Mesendoderm (in vitro differentiated cells): Measurements from ENCODE around the gene MYL6.
A peak's percentile ranks its signal among the peaks of the same experiment; 100 is the strongest.

Experiments
- DNase-seq: peaks from one replicate; pipeline ENCODE4 v3.0.0; 2013
- H2AK5ac ChIP-seq: 2 replicates; pipeline ENCODE4 v1.6.1; 2013; ENCODE audit warnings: low read length, inconsistent platforms
- H2BK120ac ChIP-seq: 2 replicates; pipeline ENCODE4 v1.6.1; 2013; ENCODE audit warnings: low read depth, mild to moderate bottlenecking, low read length, moderate library complexity, mixed read lengths
- H2BK15ac ChIP-seq: replicated peaks from 2 replicates; pipeline ENCODE4 v1.6.1; 2013; ENCODE audit warnings: low read depth, mild to moderate bottlenecking, moderate library complexity
- H2BK5ac ChIP-seq: 2 replicates; pipeline ENCODE4 v1.6.1; 2013; ENCODE audit warnings: low read length, inconsistent platforms
- H3K18ac ChIP-seq: 2 replicates; pipeline ENCODE4 v1.6.1; 2013; ENCODE audit warnings: mild to moderate bottlenecking, low read length, mixed read lengths
- H3K23ac ChIP-seq: one replicate; pipeline ENCODE4 v1.6.1; 2013; ENCODE audit warnings: low read length
- H3K27ac ChIP-seq: 2 replicates; pipeline ENCODE4 v1.5.1; 2013; ENCODE audit warnings: low read depth, mild to moderate bottlenecking, inconsistent platforms, low read length, moderate library complexity
- H3K27me3 ChIP-seq: 2 replicates; pipeline ENCODE4 v1.6.1; 2013; ENCODE audit warnings: low read length, control low read depth, mild to moderate bottlenecking, inconsistent platforms; ENCODE audit not compliant: insufficient read depth, poor library complexity
- H3K36me3 ChIP-seq: 2 replicates; pipeline ENCODE4 v1.6.1; 2013; ENCODE audit warnings: low read length, inconsistent platforms; ENCODE audit not compliant: control insufficient read depth, insufficient read depth
- H3K4ac ChIP-seq: one replicate; pipeline ENCODE4 v1.6.1; 2013; ENCODE audit warnings: low read depth, mild to moderate bottlenecking, low read length, moderate library complexity
- H3K4me1 ChIP-seq: 2 replicates; pipeline ENCODE4 v1.6.1; 2013; ENCODE audit warnings: low read depth, low read length, inconsistent platforms; ENCODE audit not compliant: control insufficient read depth
- H3K4me2 ChIP-seq: 2 replicates; pipeline ENCODE4 v1.6.1; 2013; ENCODE audit warnings: low read length
- H3K4me3 ChIP-seq: 2 replicates; pipeline ENCODE4 v1.5.1; 2013; ENCODE audit warnings: mild to moderate bottlenecking, low read length
- H3K56ac ChIP-seq: one replicate; pipeline ENCODE4 v1.6.1; 2013; ENCODE audit warnings: low read length
- H3K79me1 ChIP-seq: 2 replicates; pipeline ENCODE4 v1.6.1; 2013; ENCODE audit warnings: low read length, inconsistent platforms
- H3K79me2 ChIP-seq: 2 replicates; pipeline ENCODE4 v1.6.1; 2013; ENCODE audit warnings: mild to moderate bottlenecking, low read length; ENCODE audit not compliant: control insufficient read depth, insufficient read depth
- H3K9ac ChIP-seq: 2 replicates; pipeline ENCODE4 v1.6.1; 2013; ENCODE audit warnings: low read length, inconsistent platforms
- H4K5ac ChIP-seq: one replicate; pipeline ENCODE4 v1.6.1; 2013; ENCODE audit warnings: low read length
- H4K8ac ChIP-seq: one replicate; pipeline ENCODE4 v1.6.1; 2013; ENCODE audit warnings: low read depth, mild to moderate bottlenecking, control low read depth, low read length, moderate library complexity
- WGBS: extraction: QIAGEN DNeasy Blood & Tissue Kit; methylation state at CpG from one replicate; pipeline ENCODE4 v1.1.7; 2013; ENCODE audit warnings: low lambda C conversion rate, missing lambda C conversion rate; ENCODE audit not compliant: insufficient coverage; ENCODE audit errors: extremely low coverage; 5-methylcytosine and 5-hydroxymethylcytosine counted together

The MYL6 gene

GRCh38 chr12:56188778-56189098 lies 30.6 kb downstream of the MYL6 start:
- no CpG with 5 or more reads among the region's 17 CpGs for WGBS
- H3K4ac ChIP-seq = peak overlapping the region; percentile 60
- peak overlapping the region; percentile 78 for H3K4me2 ChIP-seq
- H2BK15ac ChIP-seq = no peak overlapping the region
- peak overlapping the region; percentile 78 for H3K9ac ChIP-seq
- peaks cover 5% of the 10 kb centered on the region for H3K4me1 ChIP-seq
- H3K4me3 ChIP-seq = peak overlapping the region; percentile 95
- no peak overlapping the region for H4K5ac ChIP-seq
- H3K79me2 ChIP-seq = peaks cover 26% of the 10 kb centered on the region
- peak overlapping the region; percentile 97 for H3K18ac ChIP-seq
- H3K79me1 ChIP-seq = peaks cover 8% of the 10 kb centered on the region
- H3K27ac ChIP-seq = peak overlapping the region; percentile 78
- H2BK120ac ChIP-seq = no peak overlapping the region
- peaks cover 7% of the 10 kb centered on the region for H3K36me3 ChIP-seq
- peak; percentile 42 for DNase-seq
- H3K56ac ChIP-seq = peak overlapping the region; percentile 94
- no peak overlapping the region for H4K8ac ChIP-seq
- no peaks in the 10 kb centered on the region for H3K27me3 ChIP-seq
- peak overlapping the region; percentile 32 for H2BK5ac ChIP-seq
- peak overlapping the region; percentile 75 for H3K23ac ChIP-seq
- no peak overlapping the region for H2AK5ac ChIP-seq

GRCh38 chr12:56189099-56189917 lies 31.1 kb downstream of the MYL6 start, which contains the start of gene SMARCC2:
Gene SMARCC2 (minus strand): TSS chr12:56189483. CDS start chr12:56189461, 22 bp downstream.
- peaks cover 26% of the 10 kb centered on the region for H3K79me2 ChIP-seq
- peak; percentile 95 for DNase-seq
- H3K27ac ChIP-seq = peak within 1 kb of the TSS; percentile 95
- peak within 1 kb of the TSS; percentile 16 for H4K8ac ChIP-seq
- H3K23ac ChIP-seq = peak within 1 kb of the TSS; percentile 75
- peak within 1 kb of the TSS; percentile 97 for H3K56ac ChIP-seq
- no CpG with 5 or more reads among the region's 93 CpGs for WGBS
- no peaks in the 10 kb centered on the region for H3K27me3 ChIP-seq
- H2BK120ac ChIP-seq = peak within 1 kb of the TSS; percentile 23
- peak within 1 kb of the TSS; percentile 76 for H2BK5ac ChIP-seq
- peaks cover 8% of the 10 kb centered on the region for H3K79me1 ChIP-seq
- peak within 1 kb of the TSS; percentile 98 for H3K9ac ChIP-seq
- H2AK5ac ChIP-seq = no peak within 1 kb of the TSS
- H3K4me2 ChIP-seq = peak within 1 kb of the TSS; percentile 91
- peak within 1 kb of the TSS; percentile 97 for H3K4me3 ChIP-seq
- H3K36me3 ChIP-seq = peaks cover 4% of the 10 kb centered on the region
- H3K4ac ChIP-seq = peak within 1 kb of the TSS; percentile 60
- H2BK15ac ChIP-seq = no peak within 1 kb of the TSS
- H4K5ac ChIP-seq = no peak within 1 kb of the TSS
- H3K4me1 ChIP-seq = peaks cover 5% of the 10 kb centered on the region
- peak within 1 kb of the TSS; percentile 97 for H3K18ac ChIP-seq

GRCh38 chr12:56189918-56190694 lies 31.9 kb downstream of the MYL6 start:
- peak overlapping the region; percentile 23 for H2BK120ac ChIP-seq
- H3K79me1 ChIP-seq = peaks cover 8% of the 10 kb centered on the region
- no peak overlapping the region for H2AK5ac ChIP-seq
- no peak overlapping the region for H2BK15ac ChIP-seq
- H3K27me3 ChIP-seq = no peaks in the 10 kb centered on the region
- H3K23ac ChIP-seq = no peak overlapping the region
- H3K18ac ChIP-seq = peak overlapping the region; percentile 13
- H3K4me1 ChIP-seq = peaks cover 5% of the 10 kb centered on the region
- peaks cover 26% of the 10 kb centered on the region for H3K79me2 ChIP-seq
- no peak overlapping the region for H4K8ac ChIP-seq
- H3K4me3 ChIP-seq = peak overlapping the region; percentile 97
- no peaks in the 10 kb centered on the region for H3K36me3 ChIP-seq
- peak overlapping the region; percentile 97 for H3K56ac ChIP-seq
- H4K5ac ChIP-seq = no peak overlapping the region
- peak overlapping the region; percentile 76 for H2BK5ac ChIP-seq
- H3K4ac ChIP-seq = peak overlapping the region; percentile 60
- H3K9ac ChIP-seq = peak overlapping the region; percentile 98
- peak overlapping the region; percentile 91 for H3K4me2 ChIP-seq
- H3K27ac ChIP-seq = peak overlapping the region; percentile 85
- DNase-seq = peak; percentile 95
- no CpG with 5 or more reads among the region's 42 CpGs for WGBS

GRCh38 chr12:56190695-56191155 lies 32.6 kb downstream of the MYL6 start:
- no peak overlapping the region for H3K4ac ChIP-seq
- no peaks in the 10 kb centered on the region for H3K36me3 ChIP-seq
- peaks cover 26% of the 10 kb centered on the region for H3K79me2 ChIP-seq
- peaks cover 5% of the 10 kb centered on the region for H3K4me1 ChIP-seq
- no peak overlapping the region for H2BK5ac ChIP-seq
- H3K56ac ChIP-seq = peak overlapping the region; percentile 15
- DNase-seq = peak; percentile 54
- peak overlapping the region; percentile 34 for H3K4me2 ChIP-seq
- H4K5ac ChIP-seq = no peak overlapping the region
- no peak overlapping the region for H3K4me3 ChIP-seq
- no peak overlapping the region for H3K23ac ChIP-seq
- peak overlapping the region; percentile 9 for H3K18ac ChIP-seq
- peak overlapping the region; percentile 61 for H3K9ac ChIP-seq
- H2BK120ac ChIP-seq = no peak overlapping the region
- no peak overlapping the region for H2AK5ac ChIP-seq
- no peak overlapping the region for H3K27ac ChIP-seq
- H4K8ac ChIP-seq = no peak overlapping the region
- H3K27me3 ChIP-seq = no peaks in the 10 kb centered on the region
- no CpG with 5 or more reads among the region's 9 CpGs for WGBS
- H3K79me1 ChIP-seq = peaks cover 8% of the 10 kb centered on the region
- H2BK15ac ChIP-seq = no peak overlapping the region

- H4K5ac ChIP-seq = no peak overlapping the region
- no peak for DNase-seq
These were observed 34.4 kb downstream of the MYL6 start for GRCh38 chr12:56192582-56192981.

More at GRCh38 chr12:56192582-56192981, 34.4 kb downstream of the MYL6 start:
- Histone ChIP-seq H2BK120ac (no peak overlapping the region), H2BK5ac (no peak overlapping the region), H3K4ac (no peak overlapping the region), H3K27ac (no peak overlapping the region), H3K4me3 (no peak overlapping the region), H4K8ac (no peak overlapping the region), H2AK5ac (no peak overlapping the region), H2BK15ac (no peak overlapping the region), H3K79me2 (peaks cover 13% of the 10 kb centered on the region), H3K18ac (no peak overlapping the region), H3K4me1 (peaks cover 3% of the 10 kb centered on the region), H3K23ac (no peak overlapping the region), H3K79me1 (peaks cover 3% of the 10 kb centered on the region), H3K9ac (no peak overlapping the region), H3K4me2 (no peak overlapping the region), H3K36me3 (no peaks in the 10 kb centered on the region), H3K27me3 (no peaks in the 10 kb centered on the region), H3K56ac (no peak overlapping the region)
